ENCODE measurements around the gene TMPRSS6.
"Not testable (repeated sequence)": the region's sequence is repeated elsewhere in the genome, so short reads cannot be mapped to it uniquely, and the experiment has no call there.

Gene TMPRSS6

GRCh38 chr22:37077802-37078448, 31.6 kb downstream of the TMPRSS6 start:
- H3K4me3 ChIP-seq (ENCODE audit: low read depth, low read length): no peak overlapping the region
- H3K27me3 ChIP-seq (ENCODE audit: insufficient read depth, low read depth, severe bottlenecking): no peaks in the 10 kb centered on the region
- no peaks in the 10 kb centered on the region for H3K9me3 ChIP-seq (ENCODE audit: severe bottlenecking)
- DNase-seq: peak; percentile 76
- no peak overlapping the region for H3K27ac ChIP-seq
- TF ChIP-seq, protein P1, sequence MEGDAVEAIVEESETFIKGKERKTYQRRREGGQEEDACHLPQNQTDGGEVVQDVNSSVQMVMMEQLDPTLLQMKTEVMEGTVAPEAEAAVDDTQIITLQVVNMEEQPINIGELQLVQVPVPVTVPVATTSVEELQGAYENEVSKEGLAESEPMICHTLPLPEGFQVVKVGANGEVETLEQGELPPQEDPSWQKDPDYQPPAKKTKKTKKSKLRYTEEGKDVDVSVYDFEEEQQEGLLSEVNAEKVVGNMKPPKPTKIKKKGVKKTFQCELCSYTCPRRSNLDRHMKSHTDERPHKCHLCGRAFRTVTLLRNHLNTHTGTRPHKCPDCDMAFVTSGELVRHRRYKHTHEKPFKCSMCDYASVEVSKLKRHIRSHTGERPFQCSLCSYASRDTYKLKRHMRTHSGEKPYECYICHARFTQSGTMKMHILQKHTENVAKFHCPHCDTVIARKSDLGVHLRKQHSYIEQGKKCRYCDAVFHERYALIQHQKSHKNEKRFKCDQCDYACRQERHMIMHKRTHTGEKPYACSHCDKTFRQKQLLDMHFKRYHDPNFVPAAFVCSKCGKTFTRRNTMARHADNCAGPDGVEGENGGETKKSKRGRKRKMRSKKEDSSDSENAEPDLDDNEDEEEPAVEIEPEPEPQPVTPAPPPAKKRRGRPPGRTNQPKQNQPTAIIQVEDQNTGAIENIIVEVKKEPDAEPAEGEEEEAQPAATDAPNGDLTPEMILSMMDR (IDR thresholded peaks at IDR 0.05; ENCODE audit: low read depth, low read length): peak; percentile 93
- no peaks in the 10 kb centered on the region for H3K36me3 ChIP-seq

DNA sequence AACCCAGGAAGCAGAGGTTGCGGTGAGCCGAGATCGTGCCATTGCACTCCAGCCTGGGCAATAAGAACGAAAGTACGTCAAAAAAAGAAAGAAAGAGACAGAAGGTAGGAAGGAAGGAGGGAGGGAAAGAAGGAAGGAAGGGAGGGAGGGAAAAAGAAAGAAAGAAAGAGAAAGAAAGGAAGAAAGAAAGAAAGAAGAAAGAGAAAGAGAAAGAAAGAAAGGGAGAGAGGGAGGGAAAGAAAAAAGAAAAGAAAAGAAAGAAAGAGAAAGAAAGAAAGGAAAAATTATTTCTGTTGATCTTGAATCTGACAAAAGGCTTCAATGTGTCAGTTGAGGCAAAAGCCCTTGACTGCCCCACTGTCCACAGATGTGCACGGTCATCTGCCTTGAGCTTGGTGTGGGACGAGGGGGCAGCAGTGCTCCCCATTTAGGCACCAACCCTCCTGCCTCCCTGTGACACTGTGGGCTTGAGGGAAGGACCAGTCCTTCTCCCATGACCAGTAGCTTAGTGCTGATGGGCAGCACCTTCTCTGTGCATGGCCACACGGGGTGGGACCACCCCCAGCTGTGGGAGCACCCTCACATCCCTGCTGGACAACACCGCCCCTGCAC, 33.6 kb downstream of the TMPRSS6 start:
- H3K27me3 ChIP-seq (ENCODE audit: insufficient read depth, low read depth, severe bottlenecking): peaks cover 2% of the 10 kb centered on the region
- TF ChIP-seq, protein P1 (IDR thresholded peaks at IDR 0.05; ENCODE audit: low read depth, low read length): no peak
- H3K36me3 ChIP-seq: no peaks in the 10 kb centered on the region

GRCh38 chr22:37075046-37075445, 34.5 kb downstream of the TMPRSS6 start:
- Histone ChIP-seq H3K36me3 (no peaks in the 10 kb centered on the region), H3K4me3 (ENCODE audit: low read depth, low read length) (no peak overlapping the region), H3K9me3 (ENCODE audit: severe bottlenecking) (no peaks in the 10 kb centered on the region), H3K27ac (no peak overlapping the region), H3K27me3 (ENCODE audit: insufficient read depth, low read depth, severe bottlenecking) (peaks cover 2% of the 10 kb centered on the region)
- TF ChIP-seq, protein P1 (IDR thresholded peaks at IDR 0.05; ENCODE audit: low read depth, low read length): no peak
- DNase-seq: no peak

More for the DNA sequence above, 33.6 kb downstream of the TMPRSS6 start:
- no peaks in the 10 kb centered on the region for H3K9me3 ChIP-seq (ENCODE audit: severe bottlenecking)
- no peak overlapping the region for H3K27ac ChIP-seq
- H3K4me3 ChIP-seq (ENCODE audit: low read depth, low read length): no peak overlapping the region
- no peak for DNase-seq

DNA sequence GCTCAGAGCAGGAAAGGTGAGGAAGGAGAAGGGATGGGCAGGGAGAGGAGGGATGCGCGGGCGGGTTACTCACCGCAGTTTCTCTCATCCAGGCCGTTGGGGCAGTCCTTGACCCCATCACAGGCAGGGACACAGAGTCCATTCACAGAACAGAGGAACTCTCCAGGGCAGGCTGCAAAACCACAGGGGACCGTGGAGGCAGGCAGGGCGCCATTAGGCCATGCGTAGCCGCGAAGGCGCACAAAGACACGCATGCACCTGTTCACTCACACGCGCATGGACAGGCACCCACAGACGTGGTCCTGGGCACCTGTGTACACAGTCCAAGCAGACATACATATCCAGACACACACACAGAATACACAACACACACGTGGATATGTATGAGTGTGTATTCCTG, 35.0 kb downstream of the TMPRSS6 start:
- no peak overlapping the region for H3K27ac ChIP-seq
- H3K9me3 ChIP-seq (ENCODE audit: severe bottlenecking): no peaks in the 10 kb centered on the region
- TF ChIP-seq, protein P1 (IDR thresholded peaks at IDR 0.05; ENCODE audit: low read depth, low read length): no peak
- peaks cover 2% of the 10 kb centered on the region for H3K27me3 ChIP-seq (ENCODE audit: insufficient read depth, low read depth, severe bottlenecking)
- H3K4me3 ChIP-seq (ENCODE audit: low read depth, low read length): no peak overlapping the region
- no peaks in the 10 kb centered on the region for H3K36me3 ChIP-seq
- DNase-seq: no peak

DNA sequence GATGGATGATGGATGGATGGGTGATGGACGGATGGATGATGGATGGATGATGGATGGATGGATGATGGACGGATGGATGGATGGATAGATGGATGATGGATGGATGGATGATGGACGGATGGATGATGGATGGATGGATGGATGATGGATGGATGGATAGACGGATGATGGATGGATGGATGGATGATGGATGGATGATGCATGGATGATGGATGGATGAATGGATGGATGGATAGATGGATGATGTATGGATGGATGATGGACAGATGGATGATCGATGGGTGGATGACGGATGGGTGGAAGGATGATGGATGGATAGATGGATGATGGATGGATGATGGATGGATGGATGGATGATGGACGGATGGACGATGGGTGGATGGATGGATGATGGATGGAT, 36.8 kb downstream of the TMPRSS6 start:
- no peak for DNase-seq
- Histone ChIP-seq H3K4me3 (ENCODE audit: low read depth, low read length) (no peak overlapping the region), H3K27ac (no peak overlapping the region), H3K36me3 (no peaks in the 10 kb centered on the region), H3K27me3 (ENCODE audit: insufficient read depth, low read depth, severe bottlenecking) (peaks cover 2% of the 10 kb centered on the region), H3K9me3 (ENCODE audit: severe bottlenecking) (no peaks in the 10 kb centered on the region)
- TF ChIP-seq, protein P1 (IDR thresholded peaks at IDR 0.05; ENCODE audit: low read depth, low read length): no peak

DNA sequence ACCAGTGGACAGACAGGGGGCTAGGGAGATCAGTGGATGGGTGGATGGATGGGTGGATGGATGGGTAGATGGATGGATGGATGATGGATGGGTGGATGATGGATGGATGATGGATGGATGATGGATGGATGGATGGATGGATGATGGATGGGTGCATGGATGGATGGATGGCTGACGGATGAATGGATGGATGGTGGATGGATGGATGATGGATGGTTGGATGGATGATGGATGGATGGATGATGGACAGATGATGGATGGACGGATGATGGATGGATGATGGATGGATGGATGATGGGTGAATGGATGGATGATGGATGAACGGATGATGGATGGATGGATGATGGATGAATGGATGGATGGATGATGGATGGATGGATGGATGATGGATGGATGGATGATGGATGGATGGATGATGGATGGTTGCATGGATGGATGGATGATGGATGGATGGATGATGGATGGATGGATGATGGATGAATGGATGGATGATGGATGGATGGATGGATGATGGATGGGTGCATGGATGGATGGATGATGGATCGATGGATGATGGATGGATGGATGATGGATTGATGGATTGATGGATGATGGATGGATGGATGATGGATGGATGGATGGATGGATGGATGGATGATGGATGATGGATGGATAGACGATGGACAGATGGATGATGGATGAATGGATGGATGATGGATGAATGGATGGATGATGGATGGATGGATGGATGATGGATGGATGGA, 37.5 kb downstream of the TMPRSS6 start:
- H3K4me3 ChIP-seq (ENCODE audit: low read depth, low read length); H3K9me3 ChIP-seq (ENCODE audit: severe bottlenecking); H3K27me3 ChIP-seq (ENCODE audit: insufficient read depth, low read depth, severe bottlenecking): not testable (repeated sequence)

More for the DNA sequence above, 37.5 kb downstream of the TMPRSS6 start:
- DNase-seq, H3K27ac ChIP-seq, H3K36me3 ChIP-seq: not testable (repeated sequence)

Measured in WERI-Rb-1 (cell line).